ENCODE measurements around the gene CDKN1A. TPM values are rescaled to one million over a fixed set of nuclear protein-coding genes. Genes with fewer than 3 reads are reported as not detected.
"Not testable (repeated sequence)": the region's sequence is repeated elsewhere in the genome, so short reads cannot be mapped to it uniquely, and the experiment has no call there.

Gene CDKN1A
- total RNA-seq, 1 donor from 2014 or later = 201 TPM

GRCh38 chr6:36721369-36722140 is 43.0 kb downstream of the CDKN1A start:
- Mint-ChIP-seq H3K36me3 (ENCODE audit: unreplicated experiment) (no peaks in the 10 kb centered on the region), H3K4me3 (ENCODE audit: unreplicated experiment) (no peak overlapping the region), H3K4me1 (ENCODE audit: unreplicated experiment) (no peaks in the 10 kb centered on the region), H3K27ac (ENCODE audit: unreplicated experiment) (no peak overlapping the region), H3K27me3 (ENCODE audit: unreplicated experiment) (no peaks in the 10 kb centered on the region), H3K9me3 (ENCODE audit: unreplicated experiment) (no peaks in the 10 kb centered on the region)
- TF ChIP-seq CTCF (IDR thresholded peaks at IDR 0.05) = no peak
- DNase-seq (ENCODE audit: extremely low spot score, unreplicated experiment) = no peak

- no peaks in the 10 kb centered on the region for H3K9me3 Mint-ChIP-seq (ENCODE audit: unreplicated experiment)
- no peak for DNase-seq (ENCODE audit: extremely low spot score, unreplicated experiment)
- no peaks in the 10 kb centered on the region for H3K27me3 Mint-ChIP-seq (ENCODE audit: unreplicated experiment)
- TF ChIP-seq CTCF (IDR thresholded peaks at IDR 0.05) = no peak
- no peaks in the 10 kb centered on the region for H3K36me3 Mint-ChIP-seq (ENCODE audit: unreplicated experiment)
- peaks cover 2% of the 10 kb centered on the region for H3K4me1 Mint-ChIP-seq (ENCODE audit: unreplicated experiment)
- no peak overlapping the region for H3K27ac Mint-ChIP-seq (ENCODE audit: unreplicated experiment)
- no peak overlapping the region for H3K4me3 Mint-ChIP-seq (ENCODE audit: unreplicated experiment)
Observed at GRCh38 chr6:36722365-36722764, 43.9 kb downstream of the CDKN1A start.

GRCh38 chr6:36722879-36723278 is 44.4 kb downstream of the CDKN1A start:
- Mint-ChIP-seq H3K27me3 (ENCODE audit: unreplicated experiment) (no peaks in the 10 kb centered on the region), H3K4me1 (ENCODE audit: unreplicated experiment) (peaks cover 2% of the 10 kb centered on the region), H3K4me3 (ENCODE audit: unreplicated experiment) (no peak overlapping the region), H3K36me3 (ENCODE audit: unreplicated experiment) (no peaks in the 10 kb centered on the region), H3K27ac (ENCODE audit: unreplicated experiment) (no peak overlapping the region), H3K9me3 (ENCODE audit: unreplicated experiment) (no peaks in the 10 kb centered on the region)
- no peak for TF ChIP-seq CTCF (IDR thresholded peaks at IDR 0.05)
- DNase-seq (ENCODE audit: extremely low spot score, unreplicated experiment) = no peak

GRCh38 chr6:36723992-36724391 is 45.5 kb downstream of the CDKN1A start:
- not testable (repeated sequence) for H3K9me3 Mint-ChIP-seq (ENCODE audit: unreplicated experiment); DNase-seq (ENCODE audit: extremely low spot score, unreplicated experiment); H3K27ac Mint-ChIP-seq (ENCODE audit: unreplicated experiment); H3K4me1 Mint-ChIP-seq (ENCODE audit: unreplicated experiment); H3K4me3 Mint-ChIP-seq (ENCODE audit: unreplicated experiment); H3K27me3 Mint-ChIP-seq (ENCODE audit: unreplicated experiment); H3K36me3 Mint-ChIP-seq (ENCODE audit: unreplicated experiment)

GRCh38 chr6:36724514-36725390 is 46.2 kb downstream of the CDKN1A start:
- peaks cover 8% of the 10 kb centered on the region for H3K4me1 Mint-ChIP-seq (ENCODE audit: unreplicated experiment)
- H3K27ac Mint-ChIP-seq (ENCODE audit: unreplicated experiment) = no peak overlapping the region

More at GRCh38 chr6:36724514-36725390, 46.2 kb downstream of the CDKN1A start:
- H3K9me3 Mint-ChIP-seq (ENCODE audit: unreplicated experiment) = no peaks in the 10 kb centered on the region
- DNase-seq (ENCODE audit: extremely low spot score, unreplicated experiment) = no peak
- TF ChIP-seq CTCF (IDR thresholded peaks at IDR 0.05) = peak; percentile 65
- H3K4me3 Mint-ChIP-seq (ENCODE audit: unreplicated experiment) = no peak overlapping the region
- H3K36me3 Mint-ChIP-seq (ENCODE audit: unreplicated experiment) = no peaks in the 10 kb centered on the region
- H3K27me3 Mint-ChIP-seq (ENCODE audit: unreplicated experiment) = no peaks in the 10 kb centered on the region
